Vagina (tissue), 2 donors: Measurements from ENCODE around the gene CDK19. TPM values are rescaled to one million over a fixed set of nuclear protein-coding genes. Genes with fewer than 3 reads are reported as not detected.

ENCODE experiments used
- DNase-seq, 2 donors: peaks; one replicate each; pipeline ENCODE4 v3.0.0-alpha.2; 2017; ENCODE audit errors: extremely low spot score in 2 of 2
- H3K27ac ChIP-seq: fragments of 200-600 bp; sonication (generic); one replicate; pipeline ENCODE4 v1.5.1; 2019
- H3K27me3 ChIP-seq: fragments of 200-600 bp; sonication (generic); one replicate; pipeline ENCODE4 v1.5.1; 2019
- H3K36me3 ChIP-seq, 2 donors: fragments of 200-600 bp; sonication (generic); one replicate each; pipeline ENCODE4 v1.5.1; 2017 to 2019
- H3K4me1 ChIP-seq: fragments of 200-600 bp; sonication (generic); one replicate; pipeline ENCODE4 v1.5.1; 2019
- H3K4me3 ChIP-seq, 2 donors: fragments of 200-600 bp; sonication (generic); 1 replicate in 1 of 2; 2 replicates in 1 of 2; pipeline ENCODE4 v1.5.1; 2016 to 2019
- H3K9me3 ChIP-seq: fragments of 200-600 bp; sonication (generic); one replicate; pipeline ENCODE4 v1.5.1; 2019
- CTCF ChIP-seq, 3 experiments: fragments of 450-650 bp in 2 of 3; fragments of 200-600 bp in 1 of 3; sonication (generic) in 1 of 3; IDR thresholded peaks; one replicate each; pipeline ENCODE4 v1.5.1; 2017 to 2019; ENCODE audit warnings: antibody characterized with exemption in 3 of 3, mild to moderate bottlenecking in 2 of 3, moderate library complexity in 2 of 3
- POLR2A ChIP-seq, 2 donors: fragments of 450-650 bp; IDR thresholded peaks; one replicate each; pipeline ENCODE4 v1.6.1; 2017; ENCODE audit warnings: antibody characterized with exemption in 2 of 2, mild to moderate bottlenecking in 2 of 2, moderate library complexity in 2 of 2
- POLR2AphosphoS5 ChIP-seq, 2 donors: sonication (generic); formaldehyde crosslinking; IDR thresholded peaks; one replicate each; pipeline ENCODE4 v1.9.0; 2017; ENCODE audit warnings: antibody characterized with exemption in 2 of 2, mild to moderate bottlenecking in 2 of 2, low read depth in 1 of 2; ENCODE audit not compliant: insufficient read depth in 1 of 2
- intact Hi-C: fragments of 100-400 bp; cut with DNase I; formaldehyde crosslinking; loops from one replicate; pipeline ENCODE4 v1.15.1; 2023
- total RNA-seq: library from RNA; depleted of rRNA; stranded (reverse); fragments of >200 nt; gene quantifications from one replicate; pipeline ENCODE4 v1.2.3, GENCODE V29; 2016

Gene CDK19
- total RNA-seq, 1 donor from 2014 or later = 10.6 TPM

GRCh38 chr6:110703010-110703905 lies 112.0 kb downstream of the CDK19 start:
- Histone ChIP-seq H3K9me3 (no peaks in the 10 kb centered on the region), H3K27ac (no peak overlapping the region)
- intact Hi-C loops = no loop called here

GRCh38 chr6:110699780-110700179 lies 115.5 kb downstream of the CDK19 start:
- no peak overlapping the region for H3K27ac ChIP-seq
- no peaks in the 10 kb centered on the region for H3K9me3 ChIP-seq

More at GRCh38 chr6:110703010-110703905, 112.0 kb downstream of the CDK19 start:
- no peak for DNase-seq
- Histone ChIP-seq H3K4me3 (no peak overlapping the region), H3K4me1 (peaks cover 6% of the 10 kb centered on the region), H3K27me3 (no peaks in the 10 kb centered on the region), H3K36me3 (no peaks in the 10 kb centered on the region)
- TF ChIP-seq POLR2A (IDR thresholded peaks at IDR 0.05) = no peak
- TF ChIP-seq CTCF (IDR thresholded peaks at IDR 0.05) = no peak
- TF ChIP-seq POLR2AphosphoS5 (IDR thresholded peaks at IDR 0.05; ENCODE audit: insufficient read depth in 1 of 2, low read depth in 1 of 2) = no peak

DNA sequence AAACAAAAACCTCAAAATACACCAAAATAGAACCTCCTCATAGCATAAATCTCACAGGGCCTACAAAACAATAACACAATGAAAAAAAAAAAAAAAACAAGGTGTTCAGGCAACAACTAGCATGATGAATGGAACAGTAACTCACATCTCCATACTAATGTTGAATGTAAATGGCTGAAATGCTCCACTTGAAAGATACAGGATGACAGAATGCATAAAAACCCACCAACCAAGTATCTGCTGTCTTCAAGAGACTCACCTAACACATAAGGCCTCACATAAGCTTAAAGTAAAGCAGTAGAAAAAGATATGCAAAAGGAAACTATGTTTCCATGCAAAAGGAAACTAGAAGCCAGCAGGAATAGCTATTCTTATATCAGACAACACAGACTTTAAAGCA lies 121.3 kb downstream of the CDK19 start:
- peaks cover 3% of the 10 kb centered on the region for H3K4me1 ChIP-seq
- H3K9me3 ChIP-seq = no peaks in the 10 kb centered on the region
- H3K27ac ChIP-seq = no peak overlapping the region
- intact Hi-C loops = no loop called here
- H3K27me3 ChIP-seq = no peaks in the 10 kb centered on the region
- no peak overlapping the region for H3K4me3 ChIP-seq
- H3K36me3 ChIP-seq = no peaks in the 10 kb centered on the region
- no peak for DNase-seq
- TF ChIP-seq POLR2AphosphoS5 (IDR thresholded peaks at IDR 0.05; ENCODE audit: insufficient read depth in 1 of 2, low read depth in 1 of 2) = no peak

More at GRCh38 chr6:110699780-110700179, 115.5 kb downstream of the CDK19 start:
- Histone ChIP-seq H3K4me1 (peaks cover 6% of the 10 kb centered on the region), H3K4me3 (no peak overlapping the region), H3K27me3 (no peaks in the 10 kb centered on the region), H3K36me3 (no peaks in the 10 kb centered on the region)
- no peak for DNase-seq
- intact Hi-C loops = no loop called here
- TF ChIP-seq CTCF (IDR thresholded peaks at IDR 0.05) = no peak
- TF ChIP-seq POLR2AphosphoS5 (IDR thresholded peaks at IDR 0.05; ENCODE audit: insufficient read depth in 1 of 2, low read depth in 1 of 2) = no peak
- no peak for TF ChIP-seq POLR2A (IDR thresholded peaks at IDR 0.05)

- Histone ChIP-seq H3K36me3 (no peaks in the 10 kb centered on the region), H3K4me1 (peaks cover 10% of the 10 kb centered on the region), H3K4me3 (no peak overlapping the region), H3K27ac (no peak overlapping the region), H3K27me3 (no peaks in the 10 kb centered on the region), H3K9me3 (no peaks in the 10 kb centered on the region)
- intact Hi-C loops = no loop called here
- TF ChIP-seq POLR2AphosphoS5 (IDR thresholded peaks at IDR 0.05; ENCODE audit: insufficient read depth in 1 of 2, low read depth in 1 of 2) (no peak), POLR2A (IDR thresholded peaks at IDR 0.05) (no peak), CTCF (IDR thresholded peaks at IDR 0.05) (no peak)
- no peak for DNase-seq
Measured at GRCh38 chr6:110693296-110693695, 122.0 kb downstream of the CDK19 start.

DNA sequence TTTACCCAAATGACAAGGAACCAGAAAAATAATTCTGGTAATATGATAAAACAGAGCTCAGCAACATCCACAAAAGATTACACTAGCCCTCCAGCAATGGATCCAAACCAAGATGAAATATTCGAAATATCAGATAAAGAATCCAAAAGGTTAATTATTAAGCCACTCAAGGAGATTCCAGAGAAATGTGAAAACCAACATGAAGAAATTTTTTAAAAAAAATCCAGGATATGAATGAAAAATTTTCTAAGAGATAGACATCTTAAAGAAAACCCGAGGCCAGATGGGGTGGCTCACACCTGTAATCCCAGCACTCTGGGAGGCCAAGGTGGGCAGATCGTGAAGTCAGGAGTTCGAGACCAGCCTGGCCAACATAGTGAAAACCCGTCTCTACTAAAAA lies 124.4 kb downstream of the CDK19 start:
- Histone ChIP-seq H3K36me3 (no peaks in the 10 kb centered on the region), H3K27ac (no peak overlapping the region), H3K4me3 (no peak overlapping the region), H3K9me3 (no peaks in the 10 kb centered on the region), H3K27me3 (no peaks in the 10 kb centered on the region), H3K4me1 (peaks cover 10% of the 10 kb centered on the region)
- no peak for DNase-seq
- TF ChIP-seq POLR2A (IDR thresholded peaks at IDR 0.05) (no peak), CTCF (IDR thresholded peaks at IDR 0.05) (no peak), POLR2AphosphoS5 (IDR thresholded peaks at IDR 0.05; ENCODE audit: insufficient read depth in 1 of 2, low read depth in 1 of 2) (no peak)
- intact Hi-C loops = no loop called here
